Vagina (tissue), 2 donors: ENCODE measurements around the gene ADGRB2.

Source experiments
- CTCF ChIP-seq, 3 experiments: fragments of 450-650 bp in 2 of 3; fragments of 200-600 bp in 1 of 3; sonication (generic) in 1 of 3; IDR thresholded peaks; one replicate each; pipeline ENCODE4 v1.5.1; 2017 to 2019; ENCODE audit warnings: antibody characterized with exemption in 3 of 3, mild to moderate bottlenecking in 2 of 3, moderate library complexity in 2 of 3
- POLR2A ChIP-seq, 2 donors: fragments of 450-650 bp; IDR thresholded peaks; one replicate each; pipeline ENCODE4 v1.6.1; 2017; ENCODE audit warnings: antibody characterized with exemption in 2 of 2, mild to moderate bottlenecking in 2 of 2, moderate library complexity in 2 of 2
- POLR2AphosphoS5 ChIP-seq, 2 donors: sonication (generic); formaldehyde crosslinking; IDR thresholded peaks; one replicate each; pipeline ENCODE4 v1.9.0; 2017; ENCODE audit warnings: antibody characterized with exemption in 2 of 2, mild to moderate bottlenecking in 2 of 2, low read depth in 1 of 2; ENCODE audit not compliant: insufficient read depth in 1 of 2

- TF ChIP-seq CTCF (IDR thresholded peaks at IDR 0.05) (no peak), POLR2AphosphoS5 (IDR thresholded peaks at IDR 0.05; ENCODE audit: insufficient read depth in 1 of 2, low read depth in 1 of 2) (no peak), POLR2A (IDR thresholded peaks at IDR 0.05) (no peak)
Observed at GRCh38 chr1:31800674-31800967, 36.5 kb upstream of the ADGRB2 start.
